D721Med (cell line): ENCODE measurements around the gene FAM149A.

Experiments used
- DNase-seq: peaks from one replicate; pipeline ENCODE4 v3.0.0; 2011; ENCODE audit warnings: low spot score; ENCODE audit not compliant: insufficient read length
- FAIRE-seq: peaks from 2 replicates; lab custom pipeline; 2011; peaks lifted over from hg19 to GRCh38; lab: Jason Lieb, UNC
- TF ChIP-seq, protein P1 (sequence below): IDR thresholded peaks from 2 replicates; pipeline ENCODE4 v1.5.1; 2012; ENCODE audit warnings: mild to moderate bottlenecking, control low read depth; ENCODE audit not compliant: insufficient read depth; ENCODE audit errors: missing control alignments

The FAM149A gene

DNA sequence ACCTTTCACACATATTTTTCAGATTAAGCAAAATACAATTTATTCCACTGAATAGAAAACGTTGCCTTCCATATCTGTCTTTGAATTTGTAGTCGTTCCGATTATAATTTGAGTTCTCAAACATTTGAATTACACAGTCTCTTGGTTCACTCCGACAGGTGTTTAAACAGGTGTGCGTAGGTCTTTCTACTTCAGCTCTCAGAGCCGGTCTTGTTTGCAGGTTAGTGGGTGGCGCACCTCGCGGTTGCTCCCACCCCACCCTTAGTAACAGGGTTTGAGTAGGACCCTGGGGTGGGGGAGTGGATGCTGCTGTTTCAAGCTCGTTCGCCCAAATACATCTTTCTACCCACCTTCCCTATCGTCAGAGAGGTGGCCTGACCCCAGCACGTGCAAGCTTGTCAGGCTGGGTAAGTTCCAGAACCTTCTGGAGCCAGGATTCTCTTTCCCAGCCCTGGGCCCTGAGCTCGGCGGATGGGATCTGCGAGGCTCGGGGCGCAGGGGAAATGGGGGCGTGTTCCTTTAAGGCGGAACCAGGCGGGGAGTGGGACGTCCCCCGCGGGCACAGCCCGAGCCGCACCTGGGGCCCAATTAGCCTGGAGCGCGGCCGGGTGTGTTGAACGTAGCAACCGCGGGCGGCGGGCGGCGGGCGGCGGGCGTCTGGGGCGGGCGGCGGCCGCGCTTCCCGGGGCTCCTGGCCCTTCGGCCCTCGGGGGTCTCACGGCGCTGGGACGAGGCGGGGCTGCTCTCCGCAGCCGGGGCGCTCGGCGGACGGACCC, at the start of gene FAM149A:
Gene FAM149A (plus strand): TSS at position 591 of the 776 bp plus-strand sequence.
- no peak for DNase-seq
- TF ChIP-seq, protein P1, sequence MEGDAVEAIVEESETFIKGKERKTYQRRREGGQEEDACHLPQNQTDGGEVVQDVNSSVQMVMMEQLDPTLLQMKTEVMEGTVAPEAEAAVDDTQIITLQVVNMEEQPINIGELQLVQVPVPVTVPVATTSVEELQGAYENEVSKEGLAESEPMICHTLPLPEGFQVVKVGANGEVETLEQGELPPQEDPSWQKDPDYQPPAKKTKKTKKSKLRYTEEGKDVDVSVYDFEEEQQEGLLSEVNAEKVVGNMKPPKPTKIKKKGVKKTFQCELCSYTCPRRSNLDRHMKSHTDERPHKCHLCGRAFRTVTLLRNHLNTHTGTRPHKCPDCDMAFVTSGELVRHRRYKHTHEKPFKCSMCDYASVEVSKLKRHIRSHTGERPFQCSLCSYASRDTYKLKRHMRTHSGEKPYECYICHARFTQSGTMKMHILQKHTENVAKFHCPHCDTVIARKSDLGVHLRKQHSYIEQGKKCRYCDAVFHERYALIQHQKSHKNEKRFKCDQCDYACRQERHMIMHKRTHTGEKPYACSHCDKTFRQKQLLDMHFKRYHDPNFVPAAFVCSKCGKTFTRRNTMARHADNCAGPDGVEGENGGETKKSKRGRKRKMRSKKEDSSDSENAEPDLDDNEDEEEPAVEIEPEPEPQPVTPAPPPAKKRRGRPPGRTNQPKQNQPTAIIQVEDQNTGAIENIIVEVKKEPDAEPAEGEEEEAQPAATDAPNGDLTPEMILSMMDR = no peak
- FAIRE-seq = no peak

DNA sequence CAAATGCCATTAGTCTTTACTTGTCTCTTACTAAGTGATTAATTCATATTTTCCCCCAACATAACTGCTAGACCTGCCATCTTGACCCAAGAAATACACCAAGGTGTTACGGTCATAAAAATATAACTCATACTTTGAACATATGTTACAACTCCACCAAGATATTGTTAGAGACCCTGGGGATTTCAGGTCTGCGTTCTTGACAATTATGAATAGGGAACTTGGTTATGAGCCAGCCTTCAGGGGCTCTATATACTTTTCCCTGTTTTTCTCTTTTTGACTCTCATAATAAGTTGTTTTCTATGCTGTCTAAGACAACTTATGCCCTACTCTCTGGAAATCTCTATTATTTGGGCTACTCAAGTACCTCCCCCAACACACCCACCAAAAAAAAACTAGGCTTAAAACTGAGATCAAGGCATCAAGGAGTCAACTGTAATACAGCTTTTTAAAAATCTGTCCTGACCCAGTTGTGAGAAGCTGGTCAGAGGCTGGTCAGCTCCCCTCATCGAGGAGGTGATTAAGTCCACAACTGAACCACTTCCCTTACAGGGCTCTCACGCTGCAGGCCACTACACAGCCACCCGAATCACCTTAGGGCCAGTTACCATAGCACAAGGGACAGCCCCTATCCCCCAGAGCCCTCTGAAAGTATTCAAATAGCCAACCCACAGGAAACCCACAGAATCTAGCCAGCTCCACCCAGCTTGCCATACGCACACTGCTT, 46.1 kb upstream of the FAM149A start:
- FAIRE-seq = no peak
- no peak for DNase-seq
- TF ChIP-seq, protein P1 = no peak

DNA sequence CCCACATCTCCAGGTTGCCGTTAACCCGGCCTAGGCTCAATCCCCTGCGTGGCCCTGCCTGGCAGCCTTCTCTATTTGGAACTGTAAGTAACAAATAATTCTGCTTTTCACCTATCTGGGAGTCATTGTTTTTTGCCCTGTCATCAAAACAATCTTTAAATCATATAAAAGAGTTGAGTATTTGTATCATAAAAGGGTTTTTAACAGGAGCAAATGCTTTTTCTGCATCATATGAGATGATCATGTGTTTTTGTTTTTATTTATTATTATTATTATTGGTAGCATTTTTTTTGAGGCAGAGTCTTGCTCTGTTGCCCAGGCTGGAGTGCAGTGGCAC, 45.6 kb upstream of the FAM149A start:
- TF ChIP-seq, protein P1 = no peak
- no peak for DNase-seq
- FAIRE-seq = no peak

DNA sequence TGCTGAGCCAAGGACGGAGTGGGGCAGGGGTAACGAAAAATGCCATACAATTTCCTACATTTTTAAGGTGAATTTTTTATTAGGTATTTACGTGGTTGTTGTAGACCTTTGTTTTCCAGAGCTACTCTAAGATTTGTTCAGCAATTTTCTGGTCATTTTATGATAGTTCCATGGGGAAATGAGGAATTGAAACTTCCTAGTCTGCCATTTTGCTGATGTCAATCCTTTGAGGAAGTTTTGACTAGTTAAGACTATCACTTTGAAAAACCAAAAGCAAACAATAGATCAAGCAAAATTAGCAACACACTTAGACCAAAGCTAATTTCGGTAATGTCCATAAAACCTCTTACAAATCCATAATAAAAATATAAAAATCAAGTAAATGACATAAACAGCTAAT, 42.6 kb upstream of the FAM149A start:
- TF ChIP-seq, protein P1 = no peak

DNA sequence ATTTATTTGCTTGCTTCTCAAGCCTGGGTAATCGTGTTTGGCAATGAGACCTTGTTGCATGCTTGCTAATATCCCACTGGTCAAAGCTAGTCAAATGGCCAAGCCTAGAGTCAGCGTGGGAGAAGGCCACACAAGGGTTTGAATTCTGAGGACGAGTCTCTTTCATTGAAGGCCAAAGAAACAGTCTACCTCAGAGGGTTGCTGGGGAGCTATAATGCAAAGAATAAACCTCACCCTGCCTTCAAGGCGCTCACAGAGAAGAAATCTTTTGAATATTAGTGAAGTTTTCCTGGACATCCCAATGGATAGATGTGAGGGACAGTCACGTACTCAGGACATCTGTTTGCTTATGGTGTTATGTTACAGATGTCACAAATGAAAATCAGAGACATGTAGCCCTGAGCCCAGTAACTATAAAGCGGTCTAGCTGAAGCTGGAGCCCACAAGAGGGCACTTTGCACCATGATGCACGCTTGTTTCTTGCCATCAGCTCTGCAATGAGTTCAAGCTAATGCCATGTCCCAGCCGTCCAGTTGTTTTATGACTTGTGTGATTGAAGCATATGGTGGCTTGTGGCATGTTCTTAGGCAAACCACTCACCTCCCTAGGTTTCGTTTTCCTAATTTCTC, 36.6 kb upstream of the FAM149A start:
- TF ChIP-seq, protein P1 = peak; percentile 41
- no peak for FAIRE-seq
- DNase-seq = no peak

More for the DNA sequence above, 42.6 kb upstream of the FAM149A start:
- no peak for DNase-seq
- no peak for FAIRE-seq

DNA sequence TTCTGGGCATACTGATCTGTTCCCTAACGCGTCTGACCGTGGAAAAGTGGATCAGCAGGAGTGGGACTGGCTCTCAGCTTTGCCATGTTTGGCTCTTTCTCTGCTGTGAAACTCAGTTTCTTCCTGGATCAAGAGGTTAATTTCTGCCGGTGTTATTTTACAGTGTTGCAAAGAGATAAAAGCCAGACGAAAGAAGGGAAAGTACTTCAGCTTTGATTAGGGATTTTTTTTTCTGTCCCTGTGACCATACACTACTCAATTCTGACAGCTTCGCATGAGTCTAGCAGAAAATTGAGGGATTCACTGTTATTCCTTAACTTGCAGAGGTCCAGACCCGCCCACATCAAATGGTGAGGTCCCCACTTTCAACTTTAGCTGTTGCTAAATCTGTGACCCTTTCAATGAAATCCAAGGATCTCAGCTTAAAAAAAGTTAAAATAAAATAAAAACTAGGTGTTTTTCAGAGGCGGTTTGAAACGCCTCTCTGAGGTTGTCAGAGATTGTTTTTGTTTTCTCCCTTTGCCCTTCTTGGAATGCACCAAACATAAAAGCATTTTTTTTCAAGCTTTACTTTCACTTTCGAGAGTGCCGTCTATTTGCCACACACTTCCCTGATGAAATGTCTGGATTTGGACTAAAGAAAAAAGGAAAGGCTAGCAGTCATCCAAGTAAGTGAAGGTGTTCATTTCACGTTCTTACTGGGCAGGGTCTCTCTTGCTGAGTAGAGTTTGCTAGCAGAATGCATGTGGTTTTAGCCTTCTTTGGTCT, 35.7 kb upstream of the FAM149A start, which contains the start of gene TLR3:
Gene TLR3 (plus strand): TSS at position 576 of the 768 bp plus-strand sequence. CDS start 7,464 bp downstream, outside the sequence.
- TF ChIP-seq, protein P1 = no peak
- DNase-seq (no peak), FAIRE-seq (no peak)
